HG03378 (cell line): ENCODE data around the gene TLX2.

Experiments used
- ATAC-seq: cut with Tn5 transposase; IDR thresholded peaks from one replicate; pipeline ENCODE4 v1.9.1; 2021; ENCODE audit warnings: mild to moderate bottlenecking, moderate library complexity; ENCODE audit not compliant: unreplicated experiment

The TLX2 gene

DNA sequence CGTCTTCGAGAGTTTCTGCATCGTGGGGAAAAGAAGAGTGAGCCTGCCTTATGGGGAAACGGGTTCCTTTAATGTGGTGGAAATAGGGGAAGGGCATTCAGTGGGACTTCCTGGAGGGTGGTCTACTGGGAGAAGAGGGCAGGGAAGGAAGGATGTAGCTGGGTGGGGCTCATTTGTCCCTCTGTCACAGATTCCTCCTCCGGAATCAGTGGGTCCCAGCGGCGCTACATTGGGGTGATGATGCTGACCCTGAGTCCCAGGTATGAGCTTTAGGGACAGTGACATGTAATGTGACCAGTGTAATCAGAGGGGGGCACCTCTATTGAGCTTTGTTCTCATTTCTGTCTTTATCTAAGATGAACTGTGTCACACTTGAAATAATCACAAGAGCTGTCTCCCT is 17.4 kb downstream of the TLX2 start:
- no peak for ATAC-seq

DNA sequence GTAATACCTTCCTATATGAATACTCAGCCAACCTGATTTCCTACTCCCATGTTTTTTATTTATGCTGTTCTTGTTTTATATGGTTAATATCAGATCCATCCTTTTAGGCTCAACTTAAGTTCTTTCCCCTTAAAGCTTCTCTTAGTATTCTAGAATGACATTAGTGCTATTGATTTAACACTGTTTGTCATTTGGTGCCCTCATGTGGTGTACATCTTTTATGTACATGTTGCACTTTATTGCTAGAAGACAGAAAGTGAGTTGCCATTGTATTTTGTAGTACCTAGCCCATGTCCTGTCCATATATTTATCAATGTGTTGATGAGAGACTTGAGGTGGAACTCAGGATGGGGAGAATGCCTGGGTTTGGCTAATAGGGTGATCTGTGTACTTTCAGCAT is 18.0 kb downstream of the TLX2 start:
- ATAC-seq = no peak

DNA sequence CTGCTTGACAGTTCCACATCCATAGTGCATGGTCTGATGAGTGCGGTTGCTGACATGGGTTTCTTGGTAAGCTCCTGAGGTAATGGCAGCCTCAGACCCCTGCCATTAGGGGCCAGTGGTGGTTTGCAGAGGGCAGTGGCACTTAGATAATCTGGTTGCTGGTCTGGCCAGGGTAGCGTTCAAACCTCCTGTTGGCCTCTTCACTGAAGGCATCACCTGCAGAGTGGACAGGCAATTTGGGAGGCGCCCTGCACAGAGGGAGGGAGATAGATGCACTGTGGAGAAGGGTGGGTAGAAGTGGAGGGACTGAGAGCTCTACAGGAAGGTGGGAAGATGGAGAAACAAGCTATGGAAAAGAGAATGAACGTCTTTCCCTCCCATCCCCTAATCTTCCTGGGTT is 19.2 kb downstream of the TLX2 start:
- ATAC-seq = no peak

DNA sequence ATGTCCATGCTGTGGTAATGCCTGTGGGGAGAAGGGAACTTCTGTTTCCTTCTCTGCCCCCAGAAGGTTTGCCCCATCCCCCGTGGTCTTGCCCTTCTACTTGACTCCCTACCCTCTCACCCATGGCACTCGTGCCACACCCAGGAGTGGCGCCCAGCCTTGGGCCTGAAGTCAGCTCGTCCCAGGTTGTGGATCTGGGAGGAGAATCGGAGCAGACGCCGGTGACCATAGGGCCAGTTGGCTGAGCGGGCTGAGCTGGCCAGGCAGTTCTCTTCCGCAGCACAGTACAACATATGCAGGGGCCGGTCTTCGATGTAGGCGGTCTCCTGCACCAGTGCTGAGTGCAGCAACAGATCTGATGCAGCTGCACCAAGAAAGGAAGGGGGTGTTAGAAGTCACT is 20.2 kb downstream of the TLX2 start:
- no peak for ATAC-seq

DNA sequence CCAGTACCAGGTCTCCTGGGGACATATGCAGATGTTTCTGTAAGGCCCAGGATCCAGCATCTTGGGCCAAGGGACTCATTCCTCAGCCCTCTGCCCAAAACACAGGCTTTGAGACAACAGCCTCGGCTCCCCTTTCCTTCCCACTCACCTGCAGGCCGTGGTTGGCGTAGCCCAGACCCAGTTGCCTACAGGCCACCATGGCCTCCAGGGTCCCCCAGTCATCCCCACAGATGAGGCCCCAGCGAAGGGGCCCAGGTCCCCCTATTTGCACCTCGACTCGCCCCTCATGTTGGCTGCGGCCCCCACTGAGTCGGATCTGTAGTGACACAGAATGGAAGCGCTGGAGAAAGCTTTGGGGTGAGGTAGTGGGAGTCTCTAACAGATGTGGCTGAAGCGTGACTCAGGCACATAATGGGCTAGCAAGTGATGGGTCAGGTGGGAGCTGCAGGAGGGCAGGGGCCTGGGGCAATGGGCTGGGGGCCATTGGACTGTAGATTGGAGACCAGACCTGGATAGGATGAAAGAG is 21.3 kb downstream of the TLX2 start:
- no peak for ATAC-seq

DNA sequence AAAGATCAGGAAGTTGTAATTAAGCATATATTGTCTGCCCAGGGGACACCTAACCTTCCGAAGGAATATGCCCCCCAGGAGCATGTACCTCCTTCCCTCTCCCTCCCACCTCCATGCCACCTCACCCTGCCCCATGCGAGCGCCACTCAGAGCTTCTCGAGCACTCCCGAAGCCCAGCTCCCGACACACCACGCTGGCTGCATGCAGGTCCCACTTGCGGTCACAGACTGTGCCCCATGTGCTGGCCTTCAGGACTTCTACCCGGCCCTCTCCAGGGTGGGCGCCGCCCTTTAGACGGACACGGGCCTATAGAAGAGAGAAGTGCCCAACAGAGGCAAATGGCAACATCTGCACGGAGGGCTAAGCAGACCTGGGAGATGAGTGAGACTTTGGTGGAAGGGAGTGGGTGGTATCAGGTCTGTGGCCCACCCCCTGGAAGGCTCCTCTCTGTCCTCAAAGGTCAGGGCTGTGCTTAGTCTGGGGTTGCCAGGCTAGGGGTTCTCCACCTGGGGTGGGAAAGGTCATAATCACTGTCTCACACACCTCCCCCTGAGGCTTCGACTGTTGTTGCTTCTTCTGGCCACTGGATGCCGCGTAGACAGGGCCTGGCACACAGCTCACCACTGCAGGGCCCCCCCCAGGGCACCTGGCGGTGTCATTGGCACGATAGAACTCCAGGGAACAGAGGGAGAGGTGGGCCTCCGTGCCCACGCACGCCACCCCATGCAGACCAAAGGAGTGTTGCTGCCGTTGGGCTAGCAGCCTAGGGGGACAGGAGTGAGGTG is 22.1 kb downstream of the TLX2 start:
- ATAC-seq = no peak

DNA sequence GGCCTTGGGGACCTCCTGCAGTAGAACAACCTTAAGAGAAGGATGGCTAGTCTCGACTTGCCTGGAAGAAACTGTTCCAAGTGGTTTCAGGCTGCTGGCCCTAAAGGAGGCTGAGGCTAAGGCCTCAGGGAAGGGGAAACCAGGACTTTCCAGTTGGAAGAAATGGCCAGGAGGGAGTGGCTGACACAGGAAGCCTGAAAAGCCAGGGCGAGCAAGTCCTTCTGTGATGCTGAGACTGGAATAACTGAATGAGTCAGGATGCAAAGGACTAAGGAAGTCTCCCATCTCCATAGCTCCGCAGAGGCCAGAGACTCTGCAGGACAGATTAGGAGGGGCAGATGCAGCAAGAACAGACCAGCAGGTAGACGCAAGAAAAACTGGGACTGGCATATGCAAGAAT is 22.9 kb downstream of the TLX2 start:
- ATAC-seq = no peak

DNA sequence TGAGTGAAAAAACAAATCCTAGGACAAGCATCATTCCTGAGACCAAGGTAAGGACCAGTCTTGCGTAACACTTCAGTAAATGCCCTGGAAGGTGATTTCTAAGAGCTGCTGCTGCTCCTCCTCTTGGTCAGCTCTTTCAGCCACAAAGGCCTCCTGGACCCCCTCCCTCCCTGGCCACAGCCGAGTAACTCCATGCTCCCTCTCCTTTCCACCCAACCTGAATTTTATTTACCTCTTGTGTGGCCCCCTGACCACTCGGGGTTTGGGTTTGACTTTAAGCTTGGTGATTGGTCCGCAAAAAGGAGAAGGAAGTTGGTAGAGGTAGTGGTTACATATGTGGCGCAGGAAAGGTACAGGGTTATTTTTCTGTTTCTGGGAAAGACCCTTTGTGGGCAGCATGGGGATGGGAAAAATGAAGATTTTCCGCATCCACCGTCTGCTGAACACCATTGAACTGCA is 24.7 kb downstream of the TLX2 start:
- ATAC-seq = peak; percentile 50

DNA sequence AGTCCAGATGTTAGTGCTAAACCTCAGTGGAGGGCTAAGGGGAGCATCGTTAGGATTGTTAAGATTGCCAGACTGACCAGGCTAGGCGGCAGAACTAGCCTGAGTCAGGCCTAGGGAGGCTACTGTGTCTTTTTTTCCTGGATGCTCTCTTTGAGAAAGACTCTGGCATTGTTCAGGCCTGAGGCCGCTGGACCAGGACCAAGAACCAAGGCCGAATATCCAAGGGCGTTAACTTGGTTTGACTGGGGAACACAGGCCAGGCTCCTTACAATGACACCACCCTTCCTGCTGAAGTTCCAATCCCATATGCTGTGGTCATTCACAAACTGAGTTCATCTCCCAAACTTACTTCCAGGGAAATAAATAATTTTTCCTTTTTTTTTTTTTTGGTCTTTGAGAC is 26.0 kb downstream of the TLX2 start:
- no peak for ATAC-seq

DNA sequence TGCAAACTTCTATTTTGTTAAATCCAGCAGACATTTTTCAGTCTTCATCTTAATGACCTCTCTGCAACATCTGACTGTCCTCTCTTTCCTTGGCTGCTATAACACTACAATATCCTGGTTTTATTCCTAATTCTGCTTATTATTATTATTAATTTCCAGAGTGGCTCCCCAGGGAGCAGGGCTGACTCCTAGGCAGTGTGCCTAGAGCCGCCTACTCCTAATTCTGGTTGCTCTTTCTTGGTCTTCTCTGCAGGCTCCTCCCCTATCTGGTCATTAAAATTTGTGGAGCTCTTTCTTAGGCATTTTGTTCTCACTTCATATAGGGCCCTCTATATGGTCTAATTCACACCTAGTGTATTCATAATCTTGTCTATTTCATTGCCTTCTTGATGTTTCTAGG is 28.7 kb downstream of the TLX2 start:
- no peak for ATAC-seq

DNA sequence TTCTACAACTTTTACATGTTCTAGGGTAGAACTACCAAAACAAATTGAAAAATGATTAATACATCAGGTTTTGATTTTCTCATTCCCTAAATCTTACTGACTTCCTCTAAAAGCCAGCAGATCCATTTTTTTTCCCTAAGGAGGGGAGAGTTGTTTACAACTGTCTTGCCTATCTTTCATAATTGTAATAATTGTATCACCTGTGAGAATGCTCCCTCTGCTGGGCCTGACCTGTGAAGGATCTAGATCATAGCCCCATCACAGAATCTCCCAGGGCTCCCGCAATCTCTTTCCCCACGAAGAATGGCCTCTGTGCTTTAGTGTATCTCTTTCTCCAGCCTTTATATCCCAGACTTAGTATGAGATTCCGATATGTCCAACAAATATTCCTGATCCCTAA is 30.4 kb downstream of the TLX2 start:
- no peak for ATAC-seq

DNA sequence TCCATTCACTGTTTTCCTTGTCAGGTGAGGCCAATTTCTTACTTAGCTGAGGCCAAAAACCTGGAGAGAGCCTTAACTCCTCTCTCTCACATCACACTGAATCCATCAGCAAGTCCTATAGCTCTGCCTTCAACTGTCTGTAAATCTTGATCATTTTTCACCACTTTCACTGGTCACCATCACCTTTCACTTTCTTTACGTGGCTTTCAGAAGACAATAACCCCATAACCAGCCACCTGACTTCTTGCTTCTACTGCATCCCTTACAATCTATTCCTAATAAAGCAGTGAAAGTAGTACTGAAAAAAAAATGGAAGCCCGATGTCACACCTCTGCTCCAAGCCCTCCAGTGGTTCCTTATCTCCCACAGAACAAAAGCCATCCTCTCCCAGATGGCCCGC is 31.8 kb downstream of the TLX2 start:
- ATAC-seq = no peak

DNA sequence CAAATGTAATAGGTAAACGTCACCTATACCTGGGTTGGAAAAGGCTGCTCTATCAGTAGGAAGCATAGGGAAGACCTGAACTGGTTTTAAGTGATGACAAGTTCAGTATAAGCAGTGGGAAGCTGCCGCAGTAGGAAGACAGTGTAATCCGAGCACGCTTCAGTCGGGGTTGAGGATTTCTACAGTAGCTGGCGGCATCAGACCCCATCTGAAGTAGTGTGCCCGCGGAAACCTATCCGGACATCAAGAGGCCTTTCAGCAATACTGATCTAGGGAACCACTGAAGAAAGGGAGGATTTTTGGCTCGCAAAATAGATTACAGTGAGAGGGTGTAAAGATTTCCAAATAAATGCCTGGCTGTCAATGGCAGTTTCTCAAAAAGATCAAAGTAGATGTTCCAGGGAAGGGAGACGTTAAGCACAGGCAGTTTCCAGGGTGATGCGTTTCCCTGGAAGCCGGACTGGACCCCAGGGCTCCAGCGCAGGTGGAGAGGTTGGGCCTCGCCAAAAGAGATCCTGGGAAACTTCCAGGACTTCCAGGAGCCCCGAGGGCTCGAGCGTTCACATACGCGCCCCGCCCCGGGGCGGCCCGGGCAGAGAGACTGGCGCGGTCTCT is 34.1 kb downstream of the TLX2 start:
- no peak for ATAC-seq

DNA sequence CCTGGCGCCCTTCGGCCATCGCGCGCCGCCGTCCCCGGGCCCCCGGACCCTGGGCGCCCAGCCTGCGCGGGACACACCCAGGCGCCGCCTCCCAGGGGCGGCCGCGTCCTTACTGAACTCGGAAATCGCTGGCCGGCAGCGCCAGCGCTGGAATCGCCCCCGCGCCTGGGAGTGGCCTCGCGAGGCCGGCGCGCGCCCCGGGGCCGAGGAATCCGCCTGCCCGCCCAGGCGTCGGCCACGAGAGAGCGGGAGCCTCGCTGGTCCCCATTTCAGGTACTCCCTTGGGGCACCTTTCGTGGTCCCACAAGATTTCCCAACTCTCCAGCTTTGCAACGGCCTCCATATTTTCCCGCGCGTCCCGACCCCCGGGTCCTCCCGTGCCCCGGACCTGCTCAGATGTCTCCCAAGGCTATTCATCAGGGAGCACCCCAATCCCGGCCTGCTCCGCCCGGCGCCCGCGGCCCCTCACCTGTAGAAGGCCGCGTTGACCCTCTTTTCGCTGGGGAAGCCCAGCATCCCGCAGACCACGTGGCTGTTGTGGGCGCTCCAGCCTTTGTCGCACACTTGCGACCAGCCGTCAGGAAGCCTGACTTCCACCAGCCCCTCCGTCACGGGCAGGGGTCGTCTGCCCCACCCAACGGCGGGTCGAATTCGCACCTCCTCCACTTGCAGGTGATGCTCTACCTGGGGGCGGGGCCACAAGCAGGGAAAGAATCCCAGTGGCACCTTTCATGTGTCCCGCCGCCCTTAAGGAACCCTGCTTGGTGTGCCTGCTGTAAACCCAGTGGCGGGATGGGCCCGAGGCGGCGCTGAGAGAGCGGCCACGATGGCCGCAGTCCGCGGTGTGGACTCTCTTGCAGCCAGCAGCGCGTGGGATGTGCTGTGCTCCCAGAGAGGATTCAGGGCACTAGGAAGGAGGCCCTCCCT is 34.9 kb downstream of the TLX2 start:
- ATAC-seq = no peak

DNA sequence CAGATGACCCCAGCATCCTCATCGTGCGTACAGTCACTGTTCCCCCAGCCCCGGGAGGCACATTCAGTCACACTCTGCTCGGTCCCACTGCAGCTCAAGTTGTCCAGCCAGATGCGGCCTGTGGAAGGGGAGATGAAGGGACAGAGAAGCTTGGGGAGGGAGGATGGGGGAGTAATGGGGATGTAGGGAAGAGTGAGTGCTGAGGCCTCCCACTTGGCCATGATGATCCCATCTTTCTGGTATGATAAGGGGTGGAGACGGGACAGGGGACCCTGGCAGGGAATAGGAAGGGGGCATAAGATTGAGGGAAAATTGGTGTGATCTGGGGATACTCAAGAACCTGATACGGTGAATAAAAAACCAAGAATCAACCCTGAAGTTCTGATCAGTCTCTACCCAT is 36.0 kb downstream of the TLX2 start:
- no peak for ATAC-seq

DNA sequence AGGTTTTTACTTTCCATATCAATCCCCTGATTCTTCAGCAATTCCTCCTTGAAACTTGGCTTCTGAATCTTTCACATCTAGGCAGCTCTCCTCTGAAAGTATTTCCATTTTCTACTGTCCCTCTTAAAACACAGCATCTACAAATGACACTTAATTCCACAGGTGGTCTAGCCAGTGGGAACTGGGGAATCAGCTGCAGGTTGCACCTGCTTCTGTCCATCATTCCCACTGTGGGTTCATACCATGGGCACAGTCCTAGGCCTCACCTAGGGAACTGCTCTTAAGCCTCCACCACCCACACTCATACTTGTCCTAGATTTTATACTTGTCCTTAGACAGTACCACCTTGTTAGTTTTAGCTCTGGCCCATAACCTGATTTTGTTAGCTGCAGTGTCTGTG is 37.3 kb downstream of the TLX2 start:
- no peak for ATAC-seq

DNA sequence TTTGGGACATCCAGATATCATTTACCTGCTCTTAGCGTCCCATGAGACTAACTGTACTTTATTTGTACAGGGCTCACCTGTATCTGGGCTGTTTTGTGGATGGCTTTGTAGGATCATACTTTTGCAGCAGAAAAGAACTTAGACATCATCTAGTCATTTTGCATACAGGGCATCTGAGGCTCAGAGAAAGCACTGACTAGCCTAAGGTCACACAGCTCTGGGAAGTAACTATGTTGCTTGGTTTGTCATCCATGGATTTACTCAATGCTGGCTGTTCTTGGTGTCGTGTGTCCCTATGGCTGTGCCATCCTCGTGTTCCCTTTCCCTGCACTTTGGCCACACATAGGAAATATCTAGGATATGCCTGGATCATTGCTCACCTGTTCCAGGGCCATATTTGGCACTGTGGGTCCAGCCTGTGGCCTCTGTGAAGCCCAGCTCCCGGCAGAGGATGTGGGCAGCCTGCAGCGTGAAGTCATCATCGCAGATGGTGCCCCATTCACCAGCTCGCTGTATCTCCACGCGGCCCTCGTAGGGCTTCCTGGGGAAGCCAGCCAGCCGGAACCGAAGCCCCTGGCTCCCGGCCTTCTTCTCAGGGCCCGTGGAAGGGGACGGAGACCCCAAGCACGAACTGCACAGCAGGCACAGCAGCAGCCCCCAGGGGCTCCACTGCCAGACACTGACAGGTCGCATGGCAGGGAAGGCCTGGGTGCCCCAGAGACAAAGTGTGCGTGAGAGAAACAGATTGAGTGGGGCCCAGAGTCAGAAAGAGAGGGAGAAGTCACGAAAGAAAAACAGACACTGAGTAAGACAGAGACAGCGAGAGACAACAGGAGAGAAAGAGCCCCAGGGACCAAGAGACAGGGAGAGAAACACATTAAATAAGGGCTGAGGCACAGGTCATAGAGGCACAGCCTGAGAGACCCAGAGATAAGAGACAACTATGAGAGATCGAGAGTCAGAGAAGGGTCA is 38.0 kb downstream of the TLX2 start:
- peak; percentile 31 for ATAC-seq

DNA sequence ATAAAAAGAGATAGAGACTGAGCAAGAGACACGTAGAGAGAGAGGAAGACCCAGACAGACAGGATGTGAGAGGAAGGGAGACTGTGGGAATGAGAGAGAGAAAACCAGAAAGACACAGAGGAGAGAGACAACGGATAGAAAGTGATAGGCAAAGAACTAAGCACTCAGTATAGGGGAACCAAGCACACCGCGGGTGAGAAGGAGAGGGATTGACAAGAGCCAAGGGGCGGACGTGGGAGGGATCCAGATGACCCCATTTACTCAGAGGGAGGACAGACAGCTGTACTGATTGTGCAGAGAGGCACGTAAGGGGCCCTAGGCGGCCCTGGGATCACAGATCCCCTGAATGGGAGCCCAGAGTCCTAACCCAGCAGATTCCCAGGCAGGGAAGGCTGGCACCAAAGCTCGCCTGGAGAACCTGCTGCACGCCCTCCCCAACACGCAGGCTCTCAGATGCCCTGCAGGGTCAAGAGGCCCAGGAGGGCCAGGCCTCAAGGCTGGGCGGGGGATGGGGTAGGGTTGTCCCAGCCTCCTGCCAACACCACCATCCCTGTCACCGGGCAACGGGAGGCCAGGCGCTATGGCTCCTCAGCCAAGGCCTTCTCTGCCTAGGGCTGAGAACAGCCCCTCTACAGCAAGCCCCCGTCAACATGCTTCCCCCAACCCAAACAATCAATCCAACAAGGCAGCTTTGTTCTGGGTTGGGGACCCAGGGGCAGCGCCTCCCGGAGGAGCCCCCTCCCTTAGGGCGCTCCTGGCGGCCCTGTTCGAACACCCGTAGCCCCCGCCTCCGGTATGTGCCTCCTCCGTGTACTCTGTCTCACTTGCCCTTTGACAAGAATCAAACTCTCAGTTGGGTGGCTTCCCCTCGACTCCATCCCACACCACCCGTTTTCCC is 38.9 kb downstream of the TLX2 start:
- peak; percentile 24 for ATAC-seq
